Vagina (tissue), 2 donors: ENCODE results near the gene TGFB1I1.

Experiments
- CTCF ChIP-seq, 3 experiments: fragments of 450-650 bp in 2 of 3; fragments of 200-600 bp in 1 of 3; sonication (generic) in 1 of 3; IDR thresholded peaks; one replicate each; pipeline ENCODE4 v1.5.1; 2017 to 2019; ENCODE audit warnings: antibody characterized with exemption in 3 of 3, mild to moderate bottlenecking in 2 of 3, moderate library complexity in 2 of 3
- POLR2A ChIP-seq, 2 donors: fragments of 450-650 bp; IDR thresholded peaks; one replicate each; pipeline ENCODE4 v1.6.1; 2017; ENCODE audit warnings: antibody characterized with exemption in 2 of 2, mild to moderate bottlenecking in 2 of 2, moderate library complexity in 2 of 2

GRCh38 chr16:31483081-31483480, 11.1 kb downstream of the TGFB1I1 start, which contains the start of gene SLC5A2:
- no peak for TF ChIP-seq CTCF (IDR thresholded peaks at IDR 0.05)
- no peak for TF ChIP-seq POLR2A (IDR thresholded peaks at IDR 0.05)
